WERI-Rb-1 (cell line): Measurements from ENCODE around the gene CYP8B1.

Experiments used
- DNase-seq: peaks from one replicate; pipeline ENCODE4 v3.0.0-alpha.2; 2020
- H3K27ac ChIP-seq: fragments of 250-450 bp; sonication (Bioruptor Pico); 2 replicates; pipeline ENCODE4 v1.5.1; 2020; ENCODE audit warnings: mild to moderate bottlenecking, moderate library complexity
- H3K27me3 ChIP-seq: fragments of 250-450 bp; sonication (Bioruptor Pico); 2 replicates; pipeline ENCODE4 v1.5.1; 2021; ENCODE audit warnings: mild to moderate bottlenecking, low read depth, moderate library complexity; ENCODE audit not compliant: insufficient read depth, severe bottlenecking
- H3K36me3 ChIP-seq: fragments of 250-450 bp; sonication (Bioruptor Pico); 2 replicates; pipeline ENCODE4 v1.5.1; 2020; ENCODE audit warnings: mild to moderate bottlenecking, moderate library complexity
- H3K4me3 ChIP-seq: 2 replicates; pipeline ENCODE4 v1.5.1; 2011; ENCODE audit warnings: low read depth, mild to moderate bottlenecking, control low read depth, low read length
- H3K9me3 ChIP-seq: fragments of 250-450 bp; sonication (Bioruptor Pico); 2 replicates; pipeline ENCODE4 v1.5.1; 2021; ENCODE audit warnings: mild to moderate bottlenecking, moderate library complexity; ENCODE audit not compliant: severe bottlenecking
- TF ChIP-seq, protein P1 (sequence below): IDR thresholded peaks from 2 replicates; pipeline ENCODE4 v1.5.1; 2011; ENCODE audit warnings: low read depth, mild to moderate bottlenecking, control low read depth, inconsistent platforms, low read length

CYP8B1 gene

DNA sequence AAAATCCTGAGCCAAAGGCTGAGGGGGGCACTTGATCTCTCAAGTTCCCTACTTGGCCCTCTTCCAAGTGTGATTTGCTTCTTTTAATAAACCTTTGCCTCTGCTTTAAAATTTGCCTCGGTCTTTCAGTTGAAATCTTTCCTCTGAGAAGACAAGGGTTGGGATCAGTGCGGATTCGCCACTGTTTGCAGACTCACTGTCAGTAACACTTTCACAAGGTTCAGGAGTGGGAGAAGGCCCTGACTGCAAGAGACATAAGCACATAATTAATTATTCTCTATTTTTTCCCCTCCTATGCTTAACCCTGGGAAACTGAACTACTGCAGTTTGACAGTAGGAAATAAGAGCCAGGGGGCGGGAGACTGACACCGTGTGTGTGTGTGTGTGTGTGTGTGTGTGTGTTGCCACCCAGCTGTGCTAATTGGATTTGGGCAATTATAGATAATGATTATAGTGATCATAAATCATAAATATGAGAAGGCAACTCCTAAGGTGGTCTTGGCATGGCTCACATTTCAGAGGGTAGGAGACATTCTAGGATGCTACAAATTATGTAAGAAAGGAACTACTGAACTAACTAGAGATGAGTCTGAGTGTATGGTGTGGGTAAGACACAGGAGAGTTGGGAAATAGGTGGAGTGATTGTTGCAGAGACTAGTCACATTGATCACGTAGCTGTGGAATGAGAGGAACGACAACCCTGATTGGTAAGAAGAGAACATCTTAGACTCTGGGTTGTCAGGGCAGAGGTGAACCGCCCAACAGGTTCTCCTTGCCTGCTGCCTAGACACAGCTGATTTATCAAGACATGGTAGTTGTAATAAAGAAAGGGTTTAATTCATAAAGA, 24.8 kb upstream of the CYP8B1 start:
- H3K27me3 ChIP-seq, result no peaks in the 10 kb centered on the region
- no peaks in the 10 kb centered on the region for H3K36me3 ChIP-seq
- no peak overlapping the region for H3K27ac ChIP-seq
- TF ChIP-seq, protein P1, sequence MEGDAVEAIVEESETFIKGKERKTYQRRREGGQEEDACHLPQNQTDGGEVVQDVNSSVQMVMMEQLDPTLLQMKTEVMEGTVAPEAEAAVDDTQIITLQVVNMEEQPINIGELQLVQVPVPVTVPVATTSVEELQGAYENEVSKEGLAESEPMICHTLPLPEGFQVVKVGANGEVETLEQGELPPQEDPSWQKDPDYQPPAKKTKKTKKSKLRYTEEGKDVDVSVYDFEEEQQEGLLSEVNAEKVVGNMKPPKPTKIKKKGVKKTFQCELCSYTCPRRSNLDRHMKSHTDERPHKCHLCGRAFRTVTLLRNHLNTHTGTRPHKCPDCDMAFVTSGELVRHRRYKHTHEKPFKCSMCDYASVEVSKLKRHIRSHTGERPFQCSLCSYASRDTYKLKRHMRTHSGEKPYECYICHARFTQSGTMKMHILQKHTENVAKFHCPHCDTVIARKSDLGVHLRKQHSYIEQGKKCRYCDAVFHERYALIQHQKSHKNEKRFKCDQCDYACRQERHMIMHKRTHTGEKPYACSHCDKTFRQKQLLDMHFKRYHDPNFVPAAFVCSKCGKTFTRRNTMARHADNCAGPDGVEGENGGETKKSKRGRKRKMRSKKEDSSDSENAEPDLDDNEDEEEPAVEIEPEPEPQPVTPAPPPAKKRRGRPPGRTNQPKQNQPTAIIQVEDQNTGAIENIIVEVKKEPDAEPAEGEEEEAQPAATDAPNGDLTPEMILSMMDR, result no peak
- no peaks in the 10 kb centered on the region for H3K9me3 ChIP-seq
- H3K4me3 ChIP-seq, result no peak overlapping the region
- no peak for DNase-seq

DNA sequence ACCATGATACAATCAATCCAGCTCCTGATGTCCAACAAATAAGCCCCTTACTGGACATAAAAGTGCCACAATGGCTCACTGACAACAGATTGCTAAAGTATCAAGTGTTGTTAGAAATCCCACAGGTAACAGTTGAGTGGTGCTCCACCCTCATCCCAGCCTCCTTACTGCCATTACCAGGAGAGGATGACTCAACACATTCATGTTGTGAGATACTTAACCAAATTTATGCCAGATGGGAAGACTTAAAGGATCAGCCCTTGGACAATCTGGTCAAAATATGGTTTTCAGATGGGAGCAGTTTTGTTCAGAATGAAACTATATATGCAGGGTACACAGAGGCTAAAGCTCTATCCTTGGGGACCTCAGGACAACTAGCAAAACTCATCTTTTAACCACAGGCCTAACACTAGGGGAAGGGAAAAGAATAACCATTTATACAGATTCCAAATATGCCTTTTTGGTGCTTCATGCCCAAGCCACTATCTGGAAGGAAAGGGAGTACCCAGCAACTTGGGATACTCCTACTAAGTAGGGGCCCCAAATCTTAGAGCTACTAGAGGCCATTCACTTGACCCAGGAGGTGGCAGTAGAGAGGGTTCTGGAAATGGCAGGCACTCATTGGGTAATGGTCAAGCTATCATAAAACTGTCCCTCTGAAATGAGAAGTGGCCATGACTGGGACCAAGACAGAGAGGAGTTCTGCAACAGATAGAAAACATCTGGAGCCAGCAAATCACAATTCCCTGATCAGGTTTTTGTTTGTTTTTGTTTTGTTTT, 23.4 kb upstream of the CYP8B1 start:
- Histone ChIP-seq H3K4me3 (no peak overlapping the region), H3K9me3 (no peaks in the 10 kb centered on the region), H3K36me3 (no peaks in the 10 kb centered on the region), H3K27ac (no peak overlapping the region), H3K27me3 (no peaks in the 10 kb centered on the region)
- DNase-seq, result no peak
- TF ChIP-seq, protein P1, result peak; percentile 39

DNA sequence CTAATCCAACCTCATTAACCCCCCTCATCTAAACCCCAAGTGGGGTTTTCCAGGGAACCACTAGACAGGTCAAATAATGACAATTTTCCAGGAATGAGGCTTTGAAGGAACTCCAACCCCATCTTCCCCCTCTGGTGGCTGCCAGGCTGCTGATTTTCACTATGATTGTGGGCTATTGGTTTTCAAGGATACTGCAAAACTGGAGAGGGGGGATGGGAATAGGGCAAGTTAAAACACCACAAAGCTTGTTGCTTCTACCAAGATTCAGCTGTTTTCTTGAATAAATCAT, 19.8 kb upstream of the CYP8B1 start:
- Histone ChIP-seq H3K9me3 (no peaks in the 10 kb centered on the region), H3K27ac (no peak overlapping the region), H3K4me3 (no peak overlapping the region), H3K27me3 (no peaks in the 10 kb centered on the region), H3K36me3 (no peaks in the 10 kb centered on the region)
- TF ChIP-seq, protein P1, result no peak
- no peak for DNase-seq

DNA sequence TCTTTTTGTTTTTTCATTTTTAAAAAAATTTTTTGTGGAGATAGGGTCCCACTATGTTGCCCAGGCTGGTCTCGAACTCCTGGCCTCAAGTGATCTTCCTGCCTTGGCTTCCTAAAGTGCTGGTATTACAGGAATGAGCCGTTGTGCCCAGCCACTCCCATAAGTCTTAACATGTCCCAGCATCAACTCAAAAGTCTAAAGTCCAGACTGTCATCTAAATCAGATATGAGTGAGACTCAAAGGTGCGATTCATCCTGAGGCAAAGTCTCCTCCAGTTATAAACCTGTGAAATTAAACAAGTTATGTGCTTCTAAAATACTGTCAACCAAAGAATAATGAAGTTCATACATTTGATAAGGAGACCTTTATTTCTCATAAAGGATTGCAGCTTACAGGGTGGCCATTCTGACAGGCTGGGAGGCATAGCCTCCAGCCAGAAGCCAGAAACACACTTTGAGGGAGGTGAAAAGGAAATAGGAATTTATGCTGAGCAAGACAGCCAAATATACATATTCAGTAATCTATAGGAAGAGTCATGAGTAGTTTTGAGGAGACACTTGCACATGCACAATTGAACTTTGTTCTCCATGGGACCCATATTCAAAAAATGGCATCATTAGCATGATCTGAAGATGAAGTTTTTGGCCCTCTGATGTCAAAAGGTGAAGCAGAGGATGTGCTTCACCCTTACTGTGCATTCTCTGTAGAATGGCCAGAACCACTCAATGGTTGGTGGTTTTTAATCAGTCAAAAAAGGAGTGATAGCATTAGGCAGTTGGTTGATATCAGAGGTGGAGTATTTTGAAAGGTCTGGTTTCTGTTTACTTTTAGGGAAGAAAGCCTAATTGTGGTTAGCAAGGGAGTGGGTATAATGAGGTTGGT, 19.3 kb upstream of the CYP8B1 start:
- Histone ChIP-seq H3K9me3 (no peaks in the 10 kb centered on the region), H3K27ac (no peak overlapping the region), H3K27me3 (no peaks in the 10 kb centered on the region), H3K4me3 (no peak overlapping the region), H3K36me3 (no peaks in the 10 kb centered on the region)
- DNase-seq, result no peak
- TF ChIP-seq, protein P1, result no peak

DNA sequence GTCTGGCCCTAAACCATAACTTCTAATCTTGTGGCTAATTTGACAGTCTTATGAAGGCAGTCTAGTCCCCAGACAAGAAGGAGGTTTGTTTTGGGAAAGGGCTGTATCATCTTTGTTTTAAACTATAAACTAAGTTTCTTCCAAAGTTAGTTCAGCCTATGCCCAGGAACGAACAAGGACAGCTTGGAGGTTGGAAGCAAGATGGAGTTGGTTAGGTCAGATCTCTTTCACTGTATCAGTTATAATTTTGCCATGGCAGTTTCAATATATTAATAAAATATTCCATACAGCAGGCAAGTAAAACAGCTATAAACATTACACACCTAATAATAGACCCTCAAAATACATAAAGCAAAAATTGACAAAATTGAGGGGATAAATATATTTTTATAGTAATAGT, 17.1 kb upstream of the CYP8B1 start:
- no peaks in the 10 kb centered on the region for H3K9me3 ChIP-seq
- H3K27me3 ChIP-seq, result no peaks in the 10 kb centered on the region
- H3K36me3 ChIP-seq, result no peaks in the 10 kb centered on the region
- no peak overlapping the region for H3K27ac ChIP-seq
- no peak overlapping the region for H3K4me3 ChIP-seq
- TF ChIP-seq, protein P1, result no peak
- no peak for DNase-seq
